Measurements from ENCODE around the gene ZFP82. TPM values are rescaled to one million over a fixed set of nuclear protein-coding genes. Genes with fewer than 3 reads are reported as not detected.
A peak's percentile ranks its signal among the peaks of the same experiment; 100 is the strongest.

The ZFP82 gene
- total and polyA plus RNA-seq, 10 donors = 3.2 to 12.7 (median 7.0) TPM

DNA sequence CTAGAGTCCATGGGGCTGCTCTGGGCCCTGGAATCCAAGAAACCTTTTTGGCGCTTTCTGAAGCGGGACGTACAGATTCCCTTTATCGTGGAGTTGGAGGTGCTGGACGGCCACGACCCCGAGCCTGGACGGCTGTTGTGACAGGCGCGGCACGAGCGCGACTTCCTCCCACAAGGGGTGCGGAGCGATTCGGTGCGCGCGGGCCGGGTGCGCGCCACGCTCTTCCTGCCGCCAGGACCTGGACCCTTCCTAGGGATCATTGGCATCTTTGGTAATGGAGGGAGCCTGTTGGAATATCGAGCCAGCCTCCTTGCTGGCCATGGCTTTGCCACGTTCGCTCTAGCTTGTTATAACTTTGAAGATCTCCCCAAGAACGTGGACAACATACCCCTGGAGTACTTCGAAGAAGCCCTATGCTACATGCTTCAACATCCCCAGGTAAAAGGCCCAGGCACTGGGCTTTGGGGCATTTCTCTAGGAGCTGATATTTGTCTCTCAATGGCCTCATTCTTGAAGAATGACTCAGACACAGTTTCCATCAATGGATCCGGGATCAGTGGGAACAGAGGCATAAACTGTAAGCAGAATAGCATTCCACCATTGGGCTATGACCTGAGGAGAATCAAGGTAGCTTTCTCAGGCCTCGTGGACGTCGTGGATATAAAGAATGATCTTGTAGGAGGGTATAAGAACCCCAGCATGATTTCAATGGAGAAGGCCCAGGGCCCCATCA is 3.5 kb upstream of the ZFP82 start:
- intact Hi-C loops (cut with DNase I; ENCODE audit: low total_unique reads) = no loop called here
- Histone ChIP-seq H3K27ac (peak overlapping the region in 5 of 8 donors; percentile 21 to 64 (median 48)), H3K27me3 (replicated peaks in 1 of 7) (peaks cover 0 to 26% (median 10%) of the 10 kb centered on the region in 7 donors), H3K36me3 (no peaks in the 10 kb centered on the region), H3K9me3 (peaks cover 0 to 55% (median 6%) of the 10 kb centered on the region in 8 donors), H3K4me3 (peak overlapping the region; percentile 20 to 71 (median 44)), H3K4me1 (peaks cover 8 to 31% (median 22%) of the 10 kb centered on the region in 6 donors)
- DNase-seq = peak; percentile 68
- WGBS, 5 donors = 27 to 49% (median 33%) methylated on average over 17 to 33 of the region's 33 CpGs
- TF ChIP-seq POLR2AphosphoS5 (IDR thresholded peaks at IDR 0.05) = peak in 2 of 3 donors; percentile 6 to 15
- TF ChIP-seq, protein P1, sequence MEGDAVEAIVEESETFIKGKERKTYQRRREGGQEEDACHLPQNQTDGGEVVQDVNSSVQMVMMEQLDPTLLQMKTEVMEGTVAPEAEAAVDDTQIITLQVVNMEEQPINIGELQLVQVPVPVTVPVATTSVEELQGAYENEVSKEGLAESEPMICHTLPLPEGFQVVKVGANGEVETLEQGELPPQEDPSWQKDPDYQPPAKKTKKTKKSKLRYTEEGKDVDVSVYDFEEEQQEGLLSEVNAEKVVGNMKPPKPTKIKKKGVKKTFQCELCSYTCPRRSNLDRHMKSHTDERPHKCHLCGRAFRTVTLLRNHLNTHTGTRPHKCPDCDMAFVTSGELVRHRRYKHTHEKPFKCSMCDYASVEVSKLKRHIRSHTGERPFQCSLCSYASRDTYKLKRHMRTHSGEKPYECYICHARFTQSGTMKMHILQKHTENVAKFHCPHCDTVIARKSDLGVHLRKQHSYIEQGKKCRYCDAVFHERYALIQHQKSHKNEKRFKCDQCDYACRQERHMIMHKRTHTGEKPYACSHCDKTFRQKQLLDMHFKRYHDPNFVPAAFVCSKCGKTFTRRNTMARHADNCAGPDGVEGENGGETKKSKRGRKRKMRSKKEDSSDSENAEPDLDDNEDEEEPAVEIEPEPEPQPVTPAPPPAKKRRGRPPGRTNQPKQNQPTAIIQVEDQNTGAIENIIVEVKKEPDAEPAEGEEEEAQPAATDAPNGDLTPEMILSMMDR (IDR thresholded peaks at IDR 0.05 in 8 of 11, conservative IDR thresholded peaks at IDR 0.05 in 3 of 11) = no peak

DNA sequence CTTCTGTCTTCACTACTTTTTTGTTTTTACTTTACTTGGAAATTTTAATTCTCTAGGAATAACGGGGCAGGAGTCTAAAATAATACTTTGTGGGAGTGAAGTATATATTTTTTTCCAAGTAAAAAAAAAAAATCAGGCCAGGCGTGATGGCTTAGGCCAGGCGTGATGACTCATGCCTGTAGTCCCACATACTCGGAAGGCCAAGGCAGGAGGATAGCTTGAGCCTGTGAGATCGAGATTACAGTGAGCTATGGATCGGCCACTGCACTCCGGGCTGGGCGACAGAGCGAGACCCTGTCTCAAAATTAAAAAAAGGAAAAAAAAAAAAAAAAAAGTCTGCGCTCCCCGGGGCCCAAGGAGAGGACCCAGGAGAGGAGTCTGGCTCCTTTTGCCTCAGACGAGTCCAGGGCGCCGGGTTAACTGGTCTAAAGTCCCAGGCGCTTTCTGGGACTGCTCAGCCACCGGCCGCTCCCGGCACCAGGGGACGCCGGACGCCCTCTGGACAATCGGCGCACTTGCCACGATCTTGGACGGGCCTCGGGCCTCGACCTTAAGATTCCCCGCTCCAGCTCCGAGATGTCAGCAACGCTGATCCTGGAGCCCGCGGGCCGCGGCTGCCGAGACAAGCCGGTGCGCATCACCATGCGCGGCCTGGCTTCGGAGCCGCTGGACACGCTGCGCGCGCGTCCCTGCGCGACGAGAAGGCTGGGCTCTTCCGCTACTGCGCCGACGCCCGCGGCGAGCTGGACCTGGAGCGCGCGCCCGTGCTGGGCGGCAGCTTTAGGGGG is 2.7 kb upstream of the ZFP82 start:
- peak; percentile 68 for DNase-seq
- H3K4me3 ChIP-seq = peak overlapping the region; percentile 20 to 71 (median 44)
- TF ChIP-seq POLR2A (IDR thresholded peaks at IDR 0.05) (no peak), POLR2AphosphoS5 (IDR thresholded peaks at IDR 0.05) (peak in 2 of 3 donors; percentile 66 to 68)
- TF ChIP-seq, protein P1 (IDR thresholded peaks at IDR 0.05 in 8 of 11, conservative IDR thresholded peaks at IDR 0.05 in 3 of 11) = no peak

DNA sequence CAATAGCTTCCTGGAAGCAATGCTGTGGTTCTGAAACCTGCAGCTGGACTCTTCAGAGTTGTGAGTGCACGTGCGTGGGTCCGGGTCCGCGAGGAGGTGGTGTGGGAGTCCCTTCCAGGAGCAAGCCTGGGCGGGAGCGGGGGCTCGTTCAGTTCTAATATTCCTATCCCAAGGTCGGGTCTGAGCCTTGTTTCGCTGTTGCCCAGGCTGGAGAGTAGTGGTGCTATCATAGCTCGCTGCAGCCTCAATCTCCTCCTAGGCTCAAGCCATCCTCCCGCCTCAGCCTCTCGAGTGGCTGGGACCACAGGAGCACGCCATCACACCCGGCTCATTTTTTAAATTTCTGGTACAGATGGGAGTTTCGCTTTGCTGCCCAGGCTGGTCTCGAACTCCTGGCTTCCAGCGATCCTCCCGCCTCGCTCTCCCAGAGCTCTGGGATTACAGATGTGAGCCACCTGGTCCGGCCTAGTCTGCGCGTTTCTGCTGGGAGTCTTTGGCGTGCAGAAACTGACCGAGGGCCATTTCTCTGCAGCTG is 625 bp downstream of the ZFP82 start:
- Histone ChIP-seq H3K4me3 (peak overlapping the region; percentile 53 to 94 (median 67)), H3K9me3 (peaks cover 0 to 54% (median 26%) of the 10 kb centered on the region in 8 donors), H3K27me3 (replicated peaks in 1 of 7) (peaks cover 0 to 21% (median 10%) of the 10 kb centered on the region in 7 donors), H3K27ac (peak overlapping the region; percentile 87 to 96 (median 92)), H3K36me3 (peaks cover 0 to 20% (median 4%) of the 10 kb centered on the region in 6 donors), H3K4me1 (peaks cover 8 to 39% (median 24%) of the 10 kb centered on the region in 6 donors)
- DNase-seq = peak; percentile 69
- 17 to 55% (median 28%) methylated on average over 18 to 25 of the region's 25 CpGs for WGBS, 5 donors
- TF ChIP-seq, protein P1 (IDR thresholded peaks at IDR 0.05 in 8 of 11, conservative IDR thresholded peaks at IDR 0.05 in 3 of 11) = no peak
- TF ChIP-seq POLR2AphosphoS5 (IDR thresholded peaks at IDR 0.05) (no peak), POLR2A (IDR thresholded peaks at IDR 0.05) (no peak)
- intact Hi-C loops (cut with DNase I; ENCODE audit: low total_unique reads) = loop anchor here (5.0 kb wide), 1 partner anchor 69 kb away; the partner anchor contains the start of gene ZNF566

More for the DNA sequence above, 2.7 kb upstream of the ZFP82 start:
- H3K36me3 ChIP-seq = no peaks in the 10 kb centered on the region
- H3K27ac ChIP-seq = peak overlapping the region in 5 of 8 donors; percentile 21 to 64 (median 48)
- 13 to 26% (median 15%) methylated on average over 24 to 61 of the region's 61 CpGs for WGBS, 5 donors
- peaks cover 0 to 26% (median 10%) of the 10 kb centered on the region in 7 donors for H3K27me3 ChIP-seq (replicated peaks in 1 of 7)
- H3K4me1 ChIP-seq = peaks cover 8 to 35% (median 24%) of the 10 kb centered on the region in 6 donors
- H3K9me3 ChIP-seq = peaks cover 0 to 50% (median 2%) of the 10 kb centered on the region in 8 donors
- intact Hi-C loops (cut with DNase I; ENCODE audit: low total_unique reads) = no loop called here

All from spleen (tissue), 11 donors.